ENCODE measurements around the gene OR2S2.

Gene OR2S2

DNA sequence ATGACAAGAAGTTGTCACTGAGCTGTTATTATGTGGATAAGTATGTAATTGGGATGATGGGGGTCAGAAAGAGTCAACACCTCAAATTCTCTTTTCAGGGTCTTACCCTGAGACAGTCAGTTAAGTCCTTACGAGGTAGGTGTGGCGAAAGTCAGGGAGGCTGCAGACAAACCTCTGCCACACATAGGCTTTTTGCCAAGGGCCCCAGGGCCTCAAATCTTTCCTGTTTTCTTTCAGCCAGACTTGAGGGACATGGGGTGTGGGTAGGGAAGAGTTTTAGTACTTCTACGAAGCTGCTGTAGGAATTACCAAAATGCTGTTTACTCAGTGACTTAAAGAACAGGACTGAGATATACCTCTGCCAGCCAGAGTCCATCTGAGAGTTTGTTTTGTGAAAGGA, 13.8 kb downstream of the OR2S2 start:
- Histone ChIP-seq H3K79me1 (ENCODE audit: low read depth, low read length) (no peaks in the 10 kb centered on the region), H4K8ac (ENCODE audit: low read depth, low read length) (no peak overlapping the region), H3K4me1 (ENCODE audit: control insufficient read depth in 2 of 2, insufficient read depth in 1 of 2, low read depth in 1 of 2, low read length in 2 of 2) (no peaks in the 10 kb centered on the region), H3K4me2 (ENCODE audit: insufficient read depth, low read length, poor library complexity, severe bottlenecking) (no peak overlapping the region), H3K18ac (ENCODE audit: low read length) (no peak overlapping the region), H2BK12ac (ENCODE audit: low read length) (no peak overlapping the region), H2AK5ac (ENCODE audit: low read depth, low read length) (no peak overlapping the region), H3K14ac (ENCODE audit: low read length) (no peak overlapping the region), H3K36me3 (replicated peaks in 1 of 2; ENCODE audit: control insufficient read depth in 2 of 2, insufficient read depth in 2 of 2, low read length in 2 of 2) (no peaks in the 10 kb centered on the region), H2BK120ac (ENCODE audit: low read depth, low read length) (no peak overlapping the region), H2BK5ac (ENCODE audit: low read length) (no peak overlapping the region), H3K9ac (ENCODE audit: low read depth, low read length, poor library complexity) (no peak overlapping the region), H3K4me3 (ENCODE audit: low read length in 2 of 2) (no peak overlapping the region), H3K27me3 (ENCODE audit: control insufficient read depth in 3 of 3, insufficient read depth in 3 of 3, low read depth in 1 of 3, low read length in 3 of 3) (peaks cover 0 to 27% (median 20%) of the 10 kb centered on the region in 3 experiments), H2BK15ac (ENCODE audit: low read length) (no peak overlapping the region), H3K23ac (ENCODE audit: low read depth, low read length, poor library complexity) (no peak overlapping the region), H3K27ac (replicated peaks; ENCODE audit: low read length) (no peak overlapping the region), H2AFZ (ENCODE audit: low read length) (peak overlapping the region; percentile 83), H3K9me3 (replicated peaks in 1 of 2; ENCODE audit: control insufficient read depth in 2 of 2, insufficient read depth in 1 of 2, low read depth in 1 of 2, low read length in 2 of 2) (peaks cover 0 to 2% of the 10 kb centered on the region in 2 donors), H4K91ac (ENCODE audit: low read depth, low read length, poor library complexity) (no peak overlapping the region), H3K4ac (ENCODE audit: low read length) (no peak overlapping the region)
- no CpG with 5 or more reads among the region's 3 CpGs for WGBS, 2 donors (ENCODE audit: extremely low coverage in 2 of 2, insufficient read length in 2 of 2, insufficient replicate concordance in 1 of 2)
- DNase-seq (ENCODE audit: low spot score), result no peak

DNA sequence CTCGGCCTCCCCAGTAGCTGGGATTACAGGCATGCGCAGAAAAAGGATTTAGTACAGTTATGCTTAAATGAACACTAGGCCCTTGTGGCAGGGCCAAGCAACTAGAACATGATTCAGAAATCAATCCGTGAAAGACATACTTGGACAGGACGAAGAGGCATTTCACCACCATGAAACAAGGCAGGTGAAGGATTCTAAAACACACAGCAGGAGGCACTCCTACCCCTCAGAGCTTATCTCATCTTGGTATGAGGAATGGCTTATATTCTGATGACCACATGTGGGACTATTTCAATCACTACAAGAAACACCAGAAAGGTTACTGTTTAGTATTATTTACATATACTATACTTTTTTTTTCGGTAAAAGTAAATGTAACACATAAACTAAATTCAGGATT, 15.7 kb downstream of the OR2S2 start:
- H4K8ac ChIP-seq (ENCODE audit: low read depth, low read length), result no peak overlapping the region
- no peak overlapping the region for H3K4me3 ChIP-seq (ENCODE audit: low read length in 2 of 2)
- H3K4me2 ChIP-seq (ENCODE audit: insufficient read depth, low read length, poor library complexity, severe bottlenecking), result no peak overlapping the region
- no peak overlapping the region for H2BK12ac ChIP-seq (ENCODE audit: low read length)
- no peak overlapping the region for H2BK5ac ChIP-seq (ENCODE audit: low read length)
- no CpG with 5 or more reads among the region's 5 CpGs for WGBS, 2 donors (ENCODE audit: extremely low coverage in 2 of 2, insufficient read length in 2 of 2, insufficient replicate concordance in 1 of 2)
- H3K14ac ChIP-seq (ENCODE audit: low read length), result no peak overlapping the region
- no peak overlapping the region for H3K18ac ChIP-seq (ENCODE audit: low read length)
- H3K4ac ChIP-seq (ENCODE audit: low read length), result no peak overlapping the region
- H3K79me1 ChIP-seq (ENCODE audit: low read depth, low read length), result no peaks in the 10 kb centered on the region
- no peak overlapping the region for H3K23ac ChIP-seq (ENCODE audit: low read depth, low read length, poor library complexity)
- H2AFZ ChIP-seq (ENCODE audit: low read length), result no peak overlapping the region
- DNase-seq (ENCODE audit: low spot score), result no peak
- no peaks in the 10 kb centered on the region for H3K36me3 ChIP-seq (replicated peaks in 1 of 2; ENCODE audit: control insufficient read depth in 2 of 2, insufficient read depth in 2 of 2, low read length in 2 of 2)
- no peak overlapping the region for H2BK120ac ChIP-seq (ENCODE audit: low read depth, low read length)
- no peak overlapping the region for H3K27ac ChIP-seq (replicated peaks; ENCODE audit: low read length)
- peaks cover under 1 to 2% of the 10 kb centered on the region in 2 donors for H3K9me3 ChIP-seq (replicated peaks in 1 of 2; ENCODE audit: control insufficient read depth in 2 of 2, insufficient read depth in 1 of 2, low read depth in 1 of 2, low read length in 2 of 2)
- no peaks in the 10 kb centered on the region for H3K4me1 ChIP-seq (ENCODE audit: control insufficient read depth in 2 of 2, insufficient read depth in 1 of 2, low read depth in 1 of 2, low read length in 2 of 2)
- H2BK15ac ChIP-seq (ENCODE audit: low read length), result no peak overlapping the region
- H2AK5ac ChIP-seq (ENCODE audit: low read depth, low read length), result no peak overlapping the region
- no peak overlapping the region for H3K9ac ChIP-seq (ENCODE audit: low read depth, low read length, poor library complexity)
- peaks cover 0 to 22% (median 20%) of the 10 kb centered on the region in 3 experiments for H3K27me3 ChIP-seq (ENCODE audit: control insufficient read depth in 3 of 3, insufficient read depth in 3 of 3, low read depth in 1 of 3, low read length in 3 of 3)
- H4K91ac ChIP-seq (ENCODE audit: low read depth, low read length, poor library complexity), result no peak overlapping the region

DNA sequence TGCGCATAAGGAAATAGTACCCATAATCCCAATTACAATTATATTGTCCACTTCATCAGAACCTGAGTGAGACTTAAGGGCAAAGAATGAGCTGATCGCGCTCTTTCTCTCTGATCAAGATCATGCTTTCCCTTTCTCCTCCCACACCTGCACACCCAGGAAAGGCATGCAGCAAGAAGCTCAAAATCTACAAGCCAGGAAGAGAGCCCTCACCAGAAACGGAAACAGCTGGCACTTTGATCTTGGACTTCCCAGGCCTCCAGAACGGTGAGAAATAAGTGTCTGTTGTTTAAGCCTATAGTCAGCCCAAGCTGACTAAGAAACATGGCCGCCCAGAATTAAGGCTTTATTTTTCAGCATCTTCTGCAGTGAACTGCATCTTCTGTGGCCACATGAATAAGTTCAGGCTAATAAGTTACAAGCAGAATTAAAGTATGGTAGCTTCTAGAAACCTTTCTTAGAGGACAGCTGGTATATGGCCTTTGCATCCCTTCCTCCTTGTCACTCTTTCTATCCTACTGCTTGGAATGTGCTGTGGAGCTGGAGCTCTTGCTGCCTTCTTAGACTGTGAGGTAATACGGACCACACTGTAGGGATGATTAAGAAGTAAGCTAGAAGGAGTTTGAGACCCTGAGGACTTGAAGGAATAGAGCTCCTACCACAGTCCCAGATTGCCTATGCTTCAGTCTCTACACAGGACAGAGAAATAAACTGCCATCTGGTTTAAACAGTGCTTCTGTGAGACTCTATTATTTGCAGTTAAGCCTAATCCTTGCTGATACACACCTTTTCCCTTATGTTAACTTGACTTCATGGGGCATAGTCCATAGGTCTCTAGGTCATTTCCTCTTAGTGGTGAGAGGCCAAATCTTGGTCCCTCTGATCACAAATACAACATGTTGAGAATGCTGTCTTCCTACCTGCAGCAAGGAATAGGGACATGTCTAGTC, 17.2 kb downstream of the OR2S2 start:
- no peaks in the 10 kb centered on the region for H3K4me1 ChIP-seq (ENCODE audit: control insufficient read depth in 2 of 2, insufficient read depth in 1 of 2, low read depth in 1 of 2, low read length in 2 of 2)
- H2AFZ ChIP-seq (ENCODE audit: low read length), result peak overlapping the region; percentile 36
- H2AK5ac ChIP-seq (ENCODE audit: low read depth, low read length), result no peak overlapping the region
- H3K27ac ChIP-seq (replicated peaks; ENCODE audit: low read length), result no peak overlapping the region
- DNase-seq (ENCODE audit: low spot score), result no peak
- H3K9ac ChIP-seq (ENCODE audit: low read depth, low read length, poor library complexity), result no peak overlapping the region
- H4K91ac ChIP-seq (ENCODE audit: low read depth, low read length, poor library complexity), result no peak overlapping the region
- H3K4me3 ChIP-seq (ENCODE audit: low read length in 2 of 2), result no peak overlapping the region
- H3K9me3 ChIP-seq (replicated peaks in 1 of 2; ENCODE audit: control insufficient read depth in 2 of 2, insufficient read depth in 1 of 2, low read depth in 1 of 2, low read length in 2 of 2), result peaks cover 2% of the 10 kb centered on the region in 2 donors
- H2BK120ac ChIP-seq (ENCODE audit: low read depth, low read length), result no peak overlapping the region
- no peak overlapping the region for H3K14ac ChIP-seq (ENCODE audit: low read length)
- no peak overlapping the region for H3K23ac ChIP-seq (ENCODE audit: low read depth, low read length, poor library complexity)
- no peak overlapping the region for H3K4ac ChIP-seq (ENCODE audit: low read length)
- no peak overlapping the region for H2BK5ac ChIP-seq (ENCODE audit: low read length)
- no peak overlapping the region for H2BK15ac ChIP-seq (ENCODE audit: low read length)
- no peaks in the 10 kb centered on the region for H3K79me1 ChIP-seq (ENCODE audit: low read depth, low read length)
- no peak overlapping the region for H2BK12ac ChIP-seq (ENCODE audit: low read length)
- peaks cover 0 to 22% (median 20%) of the 10 kb centered on the region in 3 experiments for H3K27me3 ChIP-seq (ENCODE audit: control insufficient read depth in 3 of 3, insufficient read depth in 3 of 3, low read depth in 1 of 3, low read length in 3 of 3)
- H3K18ac ChIP-seq (ENCODE audit: low read length), result no peak overlapping the region
- no peaks in the 10 kb centered on the region for H3K36me3 ChIP-seq (replicated peaks in 1 of 2; ENCODE audit: control insufficient read depth in 2 of 2, insufficient read depth in 2 of 2, low read length in 2 of 2)
- WGBS, 2 donors (ENCODE audit: extremely low coverage in 2 of 2, insufficient read length in 2 of 2, insufficient replicate concordance in 1 of 2), result no CpG with 5 or more reads among the region's 7 CpGs
- H4K8ac ChIP-seq (ENCODE audit: low read depth, low read length), result no peak overlapping the region
- no peak overlapping the region for H3K4me2 ChIP-seq (ENCODE audit: insufficient read depth, low read length, poor library complexity, severe bottlenecking)

DNA sequence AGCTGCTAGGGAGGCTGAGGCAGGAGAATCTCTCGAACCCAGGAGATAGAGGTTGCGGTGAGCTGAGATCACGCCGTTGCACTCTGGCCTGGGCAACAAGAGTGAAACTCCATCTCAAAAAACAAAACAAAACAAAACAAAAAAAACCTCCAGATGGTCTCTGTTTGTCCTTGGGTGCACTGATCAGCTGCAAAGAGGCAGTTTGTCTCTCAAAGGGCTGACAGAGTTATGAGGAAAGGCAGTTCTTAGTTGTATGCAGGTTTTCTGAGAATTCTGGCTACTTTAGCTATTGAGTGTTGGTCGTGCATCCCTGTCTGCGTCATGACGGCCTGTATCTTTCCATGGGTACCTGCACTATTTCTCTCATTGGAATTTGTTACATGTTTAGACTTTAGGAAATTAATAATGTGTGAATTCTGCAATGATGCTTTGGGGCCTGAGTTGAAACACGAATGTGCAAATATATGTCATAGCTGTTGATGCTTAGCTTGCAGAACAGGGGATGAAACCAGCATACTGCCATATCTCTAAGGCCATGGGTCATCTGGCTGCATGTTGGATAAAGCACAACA, 18.2 kb downstream of the OR2S2 start:
- Histone ChIP-seq H2AK5ac (ENCODE audit: low read depth, low read length) (no peak overlapping the region), H3K27ac (replicated peaks; ENCODE audit: low read length) (no peak overlapping the region), H3K23ac (ENCODE audit: low read depth, low read length, poor library complexity) (no peak overlapping the region), H3K9ac (ENCODE audit: low read depth, low read length, poor library complexity) (no peak overlapping the region), H2AFZ (ENCODE audit: low read length) (no peak overlapping the region), H3K4me3 (ENCODE audit: low read length in 2 of 2) (no peak overlapping the region), H3K4me1 (ENCODE audit: control insufficient read depth in 2 of 2, insufficient read depth in 1 of 2, low read depth in 1 of 2, low read length in 2 of 2) (no peaks in the 10 kb centered on the region), H4K8ac (ENCODE audit: low read depth, low read length) (no peak overlapping the region), H2BK5ac (ENCODE audit: low read length) (no peak overlapping the region), H3K27me3 (ENCODE audit: control insufficient read depth in 3 of 3, insufficient read depth in 3 of 3, low read depth in 1 of 3, low read length in 3 of 3) (peaks cover 0 to 22% (median 20%) of the 10 kb centered on the region in 3 experiments), H3K9me3 (replicated peaks in 1 of 2; ENCODE audit: control insufficient read depth in 2 of 2, insufficient read depth in 1 of 2, low read depth in 1 of 2, low read length in 2 of 2) (peaks cover 2% of the 10 kb centered on the region in 2 donors), H2BK15ac (ENCODE audit: low read length) (no peak overlapping the region), H3K4me2 (ENCODE audit: insufficient read depth, low read length, poor library complexity, severe bottlenecking) (no peak overlapping the region), H3K18ac (ENCODE audit: low read length) (no peak overlapping the region), H2BK120ac (ENCODE audit: low read depth, low read length) (no peak overlapping the region), H3K79me1 (ENCODE audit: low read depth, low read length) (no peaks in the 10 kb centered on the region), H4K91ac (ENCODE audit: low read depth, low read length, poor library complexity) (no peak overlapping the region), H3K14ac (ENCODE audit: low read length) (no peak overlapping the region), H2BK12ac (ENCODE audit: low read length) (no peak overlapping the region), H3K36me3 (replicated peaks in 1 of 2; ENCODE audit: control insufficient read depth in 2 of 2, insufficient read depth in 2 of 2, low read length in 2 of 2) (no peaks in the 10 kb centered on the region), H3K4ac (ENCODE audit: low read length) (no peak overlapping the region)
- WGBS, 2 donors (ENCODE audit: extremely low coverage in 2 of 2, insufficient read length in 2 of 2, insufficient replicate concordance in 1 of 2), result no CpG with 5 or more reads among the region's 8 CpGs
- no peak for DNase-seq (ENCODE audit: low spot score)
